ENCODE measurements around the gene GALNT2.
A peak's percentile ranks its signal among the peaks of the same experiment; 100 is the strongest.

GALNT2 gene

DNA sequence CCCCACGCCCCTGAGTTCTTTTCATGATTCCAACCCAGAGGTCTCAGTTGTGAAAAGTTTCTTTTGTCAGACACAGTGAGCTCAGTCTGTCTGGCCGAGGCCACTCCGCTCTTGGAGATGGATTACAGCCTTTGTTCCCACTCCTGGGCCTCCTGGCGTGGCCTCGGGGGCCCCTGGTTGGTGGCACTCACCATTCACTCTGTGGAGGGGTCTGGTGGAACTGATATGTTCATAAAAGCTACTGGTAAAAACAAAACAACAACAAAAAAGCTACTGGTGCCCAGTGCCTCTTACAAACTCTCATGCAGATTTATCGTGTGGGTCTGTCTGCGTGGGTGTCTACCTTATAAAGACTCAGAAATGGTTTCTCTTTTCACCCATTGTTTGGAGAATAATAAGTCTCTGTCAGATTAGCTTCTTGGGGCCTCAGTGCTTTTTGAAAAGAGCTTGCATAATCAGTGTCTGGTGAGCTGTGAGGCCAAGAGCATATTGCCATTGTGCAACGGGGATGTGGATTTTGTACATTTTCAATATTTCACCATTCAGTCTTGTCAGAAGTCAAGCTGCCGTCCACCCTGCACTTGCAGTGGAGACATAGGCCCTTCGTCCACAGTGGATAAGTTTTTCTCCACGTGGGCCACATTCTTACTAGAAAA, 86.7 kb downstream of the GALNT2 start:
- DNase-seq (ENCODE audit: low read depth): peak; percentile 93
- H3K4me3 ChIP-seq (ENCODE audit: low read depth, low read length): no peak overlapping the region
- TF ChIP-seq CTCF (conservative IDR thresholded peaks at IDR 0.05; ENCODE audit: low read depth, low read length): no peak

GRCh38 chr1:230155021-230155420, 88.0 kb downstream of the GALNT2 start:
- DNase-seq (ENCODE audit: low read depth): no peak
- TF ChIP-seq CTCF (conservative IDR thresholded peaks at IDR 0.05; ENCODE audit: low read depth, low read length): no peak
- H3K4me3 ChIP-seq (ENCODE audit: low read depth, low read length): no peak overlapping the region

- H3K4me3 ChIP-seq (ENCODE audit: low read depth, low read length): no peak overlapping the region
- no peak for TF ChIP-seq CTCF (conservative IDR thresholded peaks at IDR 0.05; ENCODE audit: low read depth, low read length)
- DNase-seq (ENCODE audit: low read depth): no peak
Observed at GRCh38 chr1:230156068-230156467, 89.0 kb downstream of the GALNT2 start.

DNA sequence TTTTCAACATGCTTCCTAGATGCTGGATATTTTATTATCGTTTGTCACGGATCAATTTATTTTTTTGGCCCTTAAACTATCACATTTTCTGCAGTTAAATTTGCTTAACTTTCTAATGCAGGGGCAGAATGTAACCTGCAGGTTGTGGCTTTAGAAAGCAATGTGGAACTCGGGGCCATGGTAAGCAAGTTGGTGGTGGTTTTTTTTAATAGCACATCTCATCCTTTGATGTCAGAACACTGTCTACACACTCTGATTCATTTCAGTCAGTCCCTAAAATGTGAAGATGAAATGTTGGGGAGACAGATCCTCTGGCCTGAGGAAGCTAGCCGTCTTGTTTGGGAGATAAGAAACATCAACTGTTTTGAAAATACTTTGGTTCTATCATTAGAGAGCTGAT, 89.5 kb downstream of the GALNT2 start:
- no peak overlapping the region for H3K4me3 ChIP-seq (ENCODE audit: low read depth, low read length)
- no peak for TF ChIP-seq CTCF (conservative IDR thresholded peaks at IDR 0.05; ENCODE audit: low read depth, low read length)
- DNase-seq (ENCODE audit: low read depth): no peak

GRCh38 chr1:230157420-230158390, 90.7 kb downstream of the GALNT2 start:
- no peak overlapping the region for H3K4me3 ChIP-seq (ENCODE audit: low read depth, low read length)
- TF ChIP-seq CTCF (conservative IDR thresholded peaks at IDR 0.05; ENCODE audit: low read depth, low read length): no peak
- DNase-seq (ENCODE audit: low read depth): peak; percentile 45

DNA sequence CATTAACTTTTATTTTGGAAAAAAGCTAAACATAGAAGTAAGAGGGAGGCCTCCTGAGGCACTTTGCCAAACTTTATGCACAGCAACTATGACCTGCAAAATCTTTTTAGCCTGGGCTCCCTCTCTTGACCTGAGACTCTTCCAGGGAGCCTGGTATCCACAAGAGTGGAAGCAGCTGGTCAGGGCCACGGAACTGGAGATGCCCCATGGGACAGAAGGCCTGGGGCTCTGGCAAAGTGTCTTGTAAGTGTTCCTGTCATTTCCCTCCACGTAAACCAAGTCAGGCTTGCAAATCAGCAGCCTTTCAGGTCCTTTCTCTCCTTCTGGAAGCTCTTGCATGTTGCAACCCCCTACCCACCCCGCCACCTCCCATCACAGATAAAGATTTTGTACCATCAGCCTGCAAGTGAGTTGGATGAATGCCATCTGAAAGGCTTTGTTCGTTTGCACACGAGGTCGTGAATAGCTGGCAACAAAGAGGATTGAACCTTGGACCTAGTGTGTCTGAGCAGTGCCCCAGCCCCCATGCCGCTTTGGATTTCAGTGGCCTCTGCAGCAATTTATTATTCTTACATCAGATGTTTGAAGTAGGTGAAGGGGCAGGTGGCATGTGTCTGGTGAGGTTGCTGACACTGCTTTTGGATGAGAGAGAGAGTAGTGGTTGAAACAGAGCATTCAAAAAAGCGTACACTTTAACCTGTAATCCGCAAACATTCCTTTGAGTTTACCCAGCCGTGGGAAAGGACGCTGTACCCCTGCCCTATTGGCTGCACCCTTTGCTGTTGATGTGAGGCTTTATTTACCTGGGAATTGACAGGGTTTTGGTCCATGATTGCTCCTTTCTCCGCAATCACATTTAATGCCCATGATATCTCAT, 91.6 kb downstream of the GALNT2 start:
- DNase-seq (ENCODE audit: low read depth): peak; percentile 40
- no peak overlapping the region for H3K4me3 ChIP-seq (ENCODE audit: low read depth, low read length)

More for the DNA sequence above, 91.6 kb downstream of the GALNT2 start:
- TF ChIP-seq CTCF (conservative IDR thresholded peaks at IDR 0.05; ENCODE audit: low read depth, low read length): no peak
